NCI-H510A (cell line): Measurements from ENCODE around the gene PRPF18.

Experiments
- DNase-seq: peaks from one replicate; lab custom pipeline; 2025; lab: John Stamatoyannopoulos, UW

The PRPF18 gene

GRCh38 chr10:13604357-13605040, 17.7 kb downstream of the PRPF18 start:
- DNase-seq = no peak

- DNase-seq = no peak
Observed at GRCh38 chr10:13608246-13608853, 21.6 kb downstream of the PRPF18 start.

- DNase-seq = no peak
Observed at GRCh38 chr10:13612654-13613373, 26.0 kb downstream of the PRPF18 start.

- DNase-seq = no peak
Observed at GRCh38 chr10:13613519-13613918, 26.8 kb downstream of the PRPF18 start.

- no peak for DNase-seq
Observed at GRCh38 chr10:13614530-13615332, 28.0 kb downstream of the PRPF18 start.

GRCh38 chr10:13615650-13616300, 29.0 kb downstream of the PRPF18 start:
- DNase-seq = no peak

- DNase-seq = no peak
Observed at GRCh38 chr10:13617116-13617515, 30.4 kb downstream of the PRPF18 start.

GRCh38 chr10:13621931-13622330, 35.2 kb downstream of the PRPF18 start:
- DNase-seq = no peak

- DNase-seq = no peak
Observed at GRCh38 chr10:13624630-13625029, 37.9 kb downstream of the PRPF18 start.

GRCh38 chr10:13627459-13628310, 40.9 kb downstream of the PRPF18 start:
- no peak for DNase-seq

GRCh38 chr10:13628661-13629060, 41.9 kb downstream of the PRPF18 start:
- DNase-seq = no peak

GRCh38 chr10:13629116-13629515, 42.4 kb downstream of the PRPF18 start:
- no peak for DNase-seq

- DNase-seq = no peak
Observed at GRCh38 chr10:13630231-13630630, 43.5 kb downstream of the PRPF18 start.

GRCh38 chr10:13631594-13631993, 44.8 kb downstream of the PRPF18 start:
- no peak for DNase-seq

- DNase-seq = no peak
Observed at GRCh38 chr10:13632440-13632839, 45.7 kb downstream of the PRPF18 start.

GRCh38 chr10:13632884-13633440, 46.2 kb downstream of the PRPF18 start:
- DNase-seq = no peak

GRCh38 chr10:13633689-13634088, 46.9 kb downstream of the PRPF18 start:
- DNase-seq = peak; percentile 20

GRCh38 chr10:13634207-13634606, 47.4 kb downstream of the PRPF18 start:
- DNase-seq = no peak

- DNase-seq = no peak
Observed at GRCh38 chr10:13636776-13637175, 50.0 kb downstream of the PRPF18 start.

GRCh38 chr10:13637303-13637856, 50.6 kb downstream of the PRPF18 start:
- no peak for DNase-seq
